GM19035 (cell line): ENCODE data around the gene CCL16.

Source experiments
- ATAC-seq: cut with Tn5 transposase; IDR thresholded peaks from one replicate; pipeline ENCODE4 v1.9.1; 2021; ENCODE audit not compliant: unreplicated experiment

The CCL16 gene

DNA sequence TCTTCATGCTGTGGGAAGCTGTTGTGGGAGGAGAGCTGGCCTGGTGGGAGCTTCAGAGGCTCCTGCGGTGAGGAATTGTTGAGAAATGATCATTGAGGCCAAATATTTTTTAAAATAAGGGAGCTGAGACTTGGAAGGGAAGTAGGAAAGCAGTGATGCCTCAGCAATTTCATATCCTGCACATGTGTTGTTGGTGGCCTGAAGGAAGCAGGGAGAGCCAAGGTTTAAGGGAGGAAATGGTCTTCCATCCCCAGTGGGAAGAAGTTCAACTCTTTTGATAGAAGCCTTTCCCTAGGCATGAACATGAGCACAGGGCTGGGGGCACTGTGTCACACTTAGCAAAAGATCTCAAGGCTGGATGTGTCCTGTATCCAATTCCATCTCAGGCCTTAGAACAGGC is 5.3 kb upstream of the CCL16 start, which contains the start of gene CCL14:
Gene CCL14 (minus strand): TSS at position 87 of the 400 bp plus-strand sequence. CDS start 80 bp downstream, at position 7.
- ATAC-seq: no peak

DNA sequence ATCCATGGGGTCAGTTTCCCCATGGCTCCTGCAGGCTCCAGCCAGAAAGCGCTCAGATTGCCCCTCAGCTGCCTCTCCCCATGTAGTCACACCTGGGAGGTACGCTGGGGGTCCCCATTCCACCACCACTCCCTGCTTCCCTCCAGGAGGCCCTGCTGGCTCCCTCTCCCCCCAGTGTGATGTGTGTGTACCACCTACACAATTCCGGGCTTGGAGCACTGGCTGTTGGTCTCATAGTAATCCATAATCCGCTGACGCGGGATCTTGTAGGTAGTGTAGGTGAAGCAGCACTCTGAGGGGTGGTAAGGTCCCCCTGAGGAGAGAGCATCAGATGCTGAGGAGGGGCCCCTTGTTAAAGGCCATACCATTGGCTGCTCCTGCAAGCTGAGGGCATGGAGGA is 2.8 kb upstream of the CCL16 start:
- ATAC-seq: no peak

DNA sequence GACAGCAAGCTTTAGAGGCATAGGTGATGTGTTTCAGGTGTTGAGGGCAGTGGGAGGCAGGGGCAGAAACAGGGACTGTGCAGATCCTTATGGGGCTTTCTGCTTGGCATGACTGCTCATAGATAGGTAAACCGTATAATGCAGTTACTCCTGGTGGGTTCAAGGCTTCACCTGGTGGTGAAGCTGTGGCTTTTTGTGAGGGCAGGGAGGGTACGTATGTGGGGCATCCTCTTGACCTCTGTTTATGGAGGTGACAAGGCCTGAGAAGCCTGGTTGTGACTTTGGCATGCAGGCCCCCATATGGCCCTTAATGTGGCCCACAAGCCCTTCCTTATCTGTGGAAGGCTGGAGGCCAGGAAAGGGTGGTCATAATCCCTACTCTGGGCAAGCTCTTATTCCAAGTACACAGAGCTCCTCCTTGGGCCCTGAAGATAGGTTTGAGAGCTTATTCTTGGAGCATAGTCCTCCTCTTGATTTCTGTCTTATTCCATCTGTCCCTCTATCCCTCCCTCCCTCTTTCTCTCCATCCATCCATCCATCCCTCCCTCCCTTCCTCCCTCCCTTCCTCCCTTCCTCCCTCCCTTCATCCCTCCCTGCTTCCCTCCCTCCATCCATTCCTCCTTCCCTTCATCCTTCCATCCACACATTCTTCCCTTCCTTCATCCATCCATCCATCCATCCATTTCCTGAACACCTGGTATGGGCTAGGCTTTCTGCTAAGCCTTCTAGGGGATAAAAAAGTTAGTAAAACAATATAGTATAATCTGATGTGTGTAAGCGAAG is 1.3 kb upstream of the CCL16 start:
- no peak for ATAC-seq

DNA sequence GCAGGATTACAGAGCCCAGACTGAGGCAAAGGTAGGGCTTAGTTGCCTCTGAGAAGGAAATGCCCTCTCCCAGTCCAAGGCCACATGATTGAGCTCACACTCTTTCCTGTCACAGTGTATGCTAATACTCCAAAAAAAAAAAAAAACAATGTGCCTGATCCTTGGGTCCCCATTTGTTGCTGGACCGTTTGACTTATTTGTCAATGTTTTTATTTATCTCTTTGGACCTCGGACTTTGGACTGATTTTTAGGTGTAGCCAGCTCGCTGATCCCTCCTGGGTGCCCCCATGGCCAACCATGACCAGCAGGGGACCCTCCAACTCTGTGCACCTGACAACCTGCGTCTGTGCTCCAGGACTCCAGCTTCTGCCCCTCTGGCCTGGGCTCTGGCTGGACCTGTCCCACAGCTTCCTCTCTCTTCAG is 622 bp upstream of the CCL16 start:
- ATAC-seq: no peak

DNA sequence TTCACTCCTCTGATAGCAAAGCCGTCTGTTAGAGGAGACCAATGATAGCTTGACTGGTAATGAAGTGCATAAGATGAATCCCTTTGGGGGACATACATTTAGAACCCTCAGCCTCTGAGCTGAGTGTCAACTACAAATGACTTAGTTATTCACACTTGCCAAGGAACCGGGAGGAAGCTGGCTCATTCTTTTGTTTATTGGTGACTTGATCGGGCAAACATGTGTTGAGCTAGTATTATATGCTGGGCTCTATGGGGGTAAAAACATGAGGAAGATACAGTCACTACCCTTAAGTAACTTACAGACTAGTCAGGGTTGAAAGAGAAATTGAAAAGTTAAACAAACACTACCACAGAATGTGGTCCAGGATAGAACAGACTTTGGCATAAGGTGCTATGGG is 3.0 kb downstream of the CCL16 start:
- no peak for ATAC-seq

DNA sequence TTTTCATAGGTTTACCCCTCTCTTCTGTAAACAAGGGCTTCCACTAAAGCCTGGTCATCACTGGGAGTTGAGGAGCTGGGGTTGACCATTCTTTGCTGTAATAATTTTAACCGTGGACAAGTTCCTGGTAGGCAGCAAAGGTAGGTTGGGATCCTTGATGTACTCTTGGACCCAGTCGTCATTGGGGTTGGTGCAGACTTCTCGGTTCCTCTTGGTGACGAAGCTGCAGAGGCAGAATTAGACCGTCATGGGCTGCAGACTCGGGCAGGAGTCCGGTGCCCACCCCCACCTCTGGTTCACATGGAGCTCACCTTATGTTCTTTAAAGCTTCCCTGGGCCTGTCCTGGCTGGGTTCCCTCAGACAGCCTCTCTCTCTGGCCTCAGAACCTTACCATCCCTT is 3.8 kb downstream of the CCL16 start:
- ATAC-seq: no peak

DNA sequence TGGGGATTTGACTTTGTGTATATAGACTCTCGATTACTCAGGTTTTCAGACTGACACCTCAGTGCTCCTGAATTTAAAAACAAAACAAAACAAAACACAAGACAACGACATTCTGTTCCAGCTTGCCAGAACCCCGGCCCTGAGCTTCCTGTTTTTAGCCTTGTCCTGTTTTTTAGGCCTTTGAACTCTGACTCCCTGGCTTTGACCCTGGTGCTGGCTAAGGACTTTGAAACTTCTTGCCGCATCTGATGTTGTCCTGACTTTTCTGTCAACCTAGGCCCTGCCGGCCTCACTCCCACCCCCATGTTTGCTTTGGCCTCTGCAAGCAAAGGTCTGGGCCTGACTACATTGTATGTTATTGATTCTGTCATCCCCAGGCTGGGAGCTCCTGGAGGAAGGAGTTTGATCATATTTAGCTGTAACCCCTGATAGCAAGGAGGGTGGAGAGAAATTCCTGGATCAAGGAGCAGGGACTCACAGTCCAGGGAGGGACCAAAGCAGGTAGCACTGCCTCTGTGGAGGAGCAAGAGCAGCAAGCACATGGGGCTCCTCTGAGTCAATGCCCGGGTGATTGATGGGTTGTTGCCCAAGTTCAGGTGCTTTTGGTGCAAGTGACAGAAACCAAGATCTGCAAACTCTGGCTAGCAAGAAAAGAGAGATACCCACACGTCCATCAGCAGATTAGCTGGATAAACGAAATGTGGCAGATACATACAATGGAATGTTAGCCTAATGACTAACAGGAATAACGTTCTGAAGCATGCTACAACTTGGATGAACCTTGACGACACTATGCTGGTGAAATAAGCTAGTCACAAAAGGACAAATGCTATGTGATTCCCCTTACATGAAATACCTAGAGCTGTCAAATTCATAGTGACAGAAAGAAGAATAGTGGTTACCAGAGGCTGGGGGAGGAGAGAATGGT is 7.7 kb downstream of the CCL16 start:
- no peak for ATAC-seq

DNA sequence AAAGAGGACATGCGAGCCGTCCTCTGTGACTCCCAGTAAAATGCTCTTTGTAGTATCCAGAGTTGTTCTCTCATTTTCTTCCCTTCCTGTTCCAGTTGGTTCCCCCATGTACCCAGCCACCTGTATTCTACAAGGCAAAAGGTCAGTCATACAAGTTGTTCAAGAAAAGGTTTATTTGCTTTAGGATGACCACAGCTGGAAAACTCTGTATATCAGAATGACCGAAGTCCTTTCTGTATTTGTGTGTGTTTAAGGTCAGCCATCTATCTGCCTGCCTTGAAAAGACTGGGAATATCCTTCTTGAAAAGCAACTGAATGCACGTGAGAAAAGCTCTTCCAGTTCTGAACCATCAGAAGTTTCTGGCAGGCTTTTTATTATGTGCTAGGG is 8.4 kb downstream of the CCL16 start:
- ATAC-seq: no peak

DNA sequence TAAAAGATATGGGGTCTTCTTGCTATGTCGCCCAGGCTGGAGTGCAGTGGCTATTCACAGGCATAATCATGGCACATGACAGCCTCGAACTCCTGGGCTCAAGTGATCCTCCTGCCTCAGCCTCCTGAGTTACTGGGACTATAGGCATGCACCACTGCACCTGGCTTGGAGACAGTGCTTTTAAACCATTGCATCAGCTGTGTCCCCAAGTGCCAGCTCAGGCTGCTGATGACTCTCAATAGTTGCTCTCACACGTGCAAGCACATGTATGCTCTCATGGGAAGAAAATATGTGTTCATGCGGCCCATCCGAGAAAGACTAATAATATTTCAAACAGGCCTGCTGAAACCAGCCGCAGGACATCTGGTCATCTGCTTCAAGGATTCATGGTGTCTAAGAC is 8.8 kb downstream of the CCL16 start:
- ATAC-seq: no peak

DNA sequence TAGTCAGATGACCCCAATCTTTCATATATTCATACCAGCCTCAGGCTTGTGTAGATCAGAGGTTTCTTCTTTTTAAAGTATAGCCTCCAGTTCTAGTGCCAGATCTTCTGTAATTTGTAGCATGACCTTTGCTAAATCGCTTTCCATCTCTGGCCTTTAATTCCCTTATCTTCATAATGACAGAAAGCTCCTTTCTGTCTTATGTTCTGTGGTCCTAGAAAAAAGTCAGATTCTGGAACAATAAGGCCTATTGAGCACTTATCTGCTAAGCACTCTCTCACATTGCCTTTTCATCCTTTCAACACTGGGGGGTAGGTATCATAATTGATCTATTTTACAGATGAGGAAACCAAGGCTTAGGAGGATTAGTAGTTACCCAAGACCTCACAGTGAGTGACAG is 9.2 kb downstream of the CCL16 start:
- no peak for ATAC-seq

DNA sequence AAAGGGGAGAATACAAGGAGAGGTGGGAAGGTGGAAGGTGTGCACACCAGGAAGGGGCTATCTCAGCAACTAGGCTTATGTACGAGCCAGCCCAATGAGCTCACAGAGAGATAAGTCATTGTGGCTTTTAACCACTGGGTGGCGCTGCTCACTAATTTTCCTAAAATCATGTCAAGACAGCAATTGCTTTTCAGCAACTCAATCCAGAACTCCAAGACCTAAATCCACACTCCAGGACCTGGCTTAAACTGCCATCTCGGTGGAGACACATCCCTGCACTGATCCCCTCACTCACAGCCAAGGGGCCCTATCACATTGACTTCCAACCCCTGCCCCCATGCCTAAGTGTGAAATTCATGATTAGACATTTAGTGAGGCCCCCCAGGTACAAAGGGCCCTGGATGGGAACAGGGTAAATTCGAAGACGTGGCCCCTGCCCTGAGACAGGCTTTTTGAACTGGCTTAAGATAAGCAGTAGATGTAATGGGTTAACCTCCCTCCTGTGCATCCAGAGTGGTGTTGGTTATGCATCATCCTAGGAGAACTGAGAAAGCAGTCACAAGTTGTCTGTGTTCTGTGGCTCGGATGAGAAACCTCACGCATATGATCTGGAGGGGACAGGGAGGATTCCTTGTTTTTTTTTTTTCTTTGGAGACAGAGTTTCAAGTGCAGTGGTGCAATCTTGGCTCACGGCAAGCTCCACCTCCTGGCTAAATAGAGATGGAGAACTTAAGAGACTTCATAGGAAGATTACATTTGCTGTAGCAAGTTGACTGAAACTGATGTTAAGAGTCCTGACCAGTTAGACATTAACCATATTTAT is 11.5 kb downstream of the CCL16 start:
- no peak for ATAC-seq

DNA sequence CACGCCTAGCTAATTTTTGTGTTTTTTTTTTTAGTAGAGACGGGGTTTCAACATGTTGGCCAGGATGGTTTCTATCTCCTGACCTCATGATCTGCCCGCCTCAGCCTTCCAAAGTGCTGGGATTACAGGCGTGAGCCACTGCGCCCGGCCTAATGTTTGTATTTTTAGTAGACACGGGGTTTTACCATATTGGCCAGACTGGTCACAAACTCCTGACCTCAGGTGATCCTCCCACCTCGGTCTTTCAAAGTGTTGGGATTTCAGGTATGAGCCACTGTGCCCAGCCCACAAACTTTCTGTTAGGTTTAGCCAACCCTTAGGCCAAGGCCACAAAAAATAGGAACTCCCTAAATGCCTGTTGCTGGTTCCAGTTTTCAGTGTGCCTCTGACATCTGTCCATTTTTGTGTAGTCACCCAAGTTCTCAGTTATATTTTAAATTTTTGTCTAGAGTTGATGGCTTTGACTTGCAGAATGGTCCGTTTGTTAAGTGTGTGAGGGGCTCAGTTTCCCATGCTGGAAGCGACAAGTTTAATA is 12.7 kb downstream of the CCL16 start:
- ATAC-seq: no peak

DNA sequence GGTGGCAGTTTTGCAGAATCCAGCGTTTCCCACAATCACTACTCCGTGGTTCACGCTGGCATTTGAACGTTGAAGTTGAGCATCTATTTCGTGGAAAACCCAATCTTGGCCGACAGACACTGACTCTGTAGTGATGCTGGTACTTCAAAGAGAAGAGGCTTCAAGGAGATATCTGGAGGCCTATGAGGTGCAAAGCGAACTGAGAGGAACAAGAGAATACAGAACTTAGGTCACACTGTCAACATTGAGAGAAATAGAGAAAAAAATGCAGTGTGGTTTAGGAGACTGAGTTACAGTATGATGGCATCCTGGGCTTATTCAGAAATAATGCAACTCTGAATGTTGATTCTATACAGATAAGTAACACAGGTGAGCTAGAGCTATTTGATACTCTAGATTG is 16.0 kb downstream of the CCL16 start:
- no peak for ATAC-seq

DNA sequence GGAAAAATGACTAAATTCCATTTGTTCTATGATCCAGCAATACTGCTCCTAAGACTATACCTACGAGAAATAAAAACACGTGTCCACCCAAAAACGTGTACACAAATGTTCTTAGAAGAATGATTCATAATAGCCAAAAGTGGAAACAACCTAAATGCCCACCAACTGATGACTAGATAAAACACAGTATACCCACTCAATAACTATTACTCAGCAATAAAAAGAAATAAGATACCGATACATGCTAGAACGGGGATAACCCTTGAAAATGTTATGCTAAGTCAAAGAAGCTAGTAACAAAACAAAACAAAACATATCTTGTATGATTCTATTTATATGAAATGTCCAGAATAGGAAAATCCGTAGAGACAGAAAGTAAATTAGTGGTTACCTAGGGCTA is 17.6 kb downstream of the CCL16 start:
- ATAC-seq: no peak

DNA sequence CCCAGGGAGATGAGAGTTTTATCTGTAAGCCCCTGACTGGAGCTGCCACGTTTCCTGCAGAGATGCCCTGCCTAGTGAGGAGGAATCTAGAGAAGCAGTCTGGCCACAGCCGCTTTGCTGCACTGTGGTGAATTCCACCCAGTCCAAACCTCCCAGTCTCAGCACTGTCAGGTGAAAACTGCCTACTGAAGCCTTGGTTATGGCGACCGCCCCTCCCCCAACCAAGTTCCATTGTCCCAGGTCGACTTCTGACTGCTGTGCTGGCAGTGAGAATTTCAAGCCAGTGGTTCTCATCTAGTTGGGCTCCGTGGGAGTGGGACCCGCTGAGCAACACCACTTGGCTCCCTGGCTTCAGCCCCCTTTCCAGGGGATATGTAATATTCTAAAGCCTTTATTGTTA is 27.6 kb downstream of the CCL16 start:
- no peak for ATAC-seq

DNA sequence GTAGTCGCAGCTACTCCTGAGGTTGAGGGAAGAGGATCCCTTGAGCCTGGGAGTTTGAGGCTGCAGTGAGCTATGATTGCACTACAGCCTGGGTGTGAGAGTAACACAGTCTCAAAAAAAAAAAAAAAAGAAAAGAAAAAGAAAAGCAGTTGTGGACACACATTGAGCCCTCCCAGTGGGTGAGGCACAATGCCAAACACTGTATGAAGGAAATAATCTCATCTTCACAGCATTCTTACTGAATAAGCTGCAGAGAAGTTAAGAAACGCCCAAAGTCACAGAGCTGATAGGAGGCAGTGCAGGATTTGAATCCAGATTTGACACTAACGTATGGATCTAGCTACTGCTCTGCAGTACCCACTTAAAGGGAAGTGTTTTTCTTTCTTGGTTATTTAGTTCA is 31.9 kb downstream of the CCL16 start:
- ATAC-seq: no peak

DNA sequence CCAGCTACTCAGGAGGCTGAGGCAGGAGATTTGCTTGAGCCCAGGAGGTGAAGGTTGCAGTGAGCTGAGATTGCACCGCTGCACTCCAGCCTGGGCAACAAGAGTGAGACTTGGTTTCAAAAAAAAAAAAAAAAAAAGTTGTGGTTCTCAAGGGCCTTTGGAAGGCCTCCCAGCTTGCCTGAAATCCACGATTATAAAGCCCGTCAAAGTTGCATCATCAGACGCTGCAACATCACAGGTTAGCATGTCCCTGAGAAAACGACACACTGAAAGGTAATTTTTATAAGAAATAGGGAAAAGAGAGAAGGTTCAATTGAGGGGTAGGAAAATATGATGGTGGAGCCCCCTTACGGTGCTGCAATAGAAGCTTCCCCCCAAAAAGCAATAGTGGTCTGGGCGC is 33.2 kb downstream of the CCL16 start:
- ATAC-seq: no peak

DNA sequence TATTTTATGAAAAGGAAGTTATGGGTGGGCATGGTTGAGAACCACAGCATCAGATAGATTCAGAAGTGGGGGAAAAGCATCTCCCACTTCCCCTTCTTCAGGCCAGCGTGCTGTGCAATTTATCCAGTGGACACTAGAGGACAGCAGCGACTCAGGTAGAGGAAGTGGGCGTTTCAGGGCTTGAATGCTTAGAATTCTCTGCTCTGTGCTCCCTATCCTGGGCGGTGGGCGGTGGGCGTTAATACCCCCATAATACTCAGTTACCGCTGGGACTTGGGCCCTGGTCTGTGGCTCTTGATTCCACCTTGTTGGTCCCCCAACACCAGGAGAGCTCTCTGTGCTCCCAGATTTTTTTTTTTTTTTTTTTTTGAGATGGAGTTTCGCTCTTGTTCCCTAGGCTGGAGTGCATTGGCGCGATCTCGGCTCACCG is 34.1 kb downstream of the CCL16 start:
- ATAC-seq: no peak

DNA sequence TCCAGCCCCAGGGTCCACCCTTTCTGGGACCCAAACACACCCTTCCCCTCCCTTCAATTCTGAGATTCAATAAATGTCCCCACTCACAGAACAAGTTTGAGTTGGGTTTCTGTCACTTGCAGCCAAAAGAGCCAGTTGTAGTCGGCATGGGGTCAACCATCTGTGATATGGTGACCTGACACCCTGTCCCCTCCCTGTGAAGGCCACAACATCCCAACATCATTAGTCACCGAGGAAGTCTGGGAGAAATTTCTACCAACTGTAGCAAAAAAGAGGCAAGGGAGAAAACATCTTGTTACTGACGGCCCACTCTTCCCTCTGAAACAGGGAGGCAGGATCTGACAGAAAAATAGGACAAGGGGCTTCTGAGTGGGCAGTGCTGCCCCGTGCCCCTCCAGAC is 37.1 kb downstream of the CCL16 start:
- no peak for ATAC-seq

DNA sequence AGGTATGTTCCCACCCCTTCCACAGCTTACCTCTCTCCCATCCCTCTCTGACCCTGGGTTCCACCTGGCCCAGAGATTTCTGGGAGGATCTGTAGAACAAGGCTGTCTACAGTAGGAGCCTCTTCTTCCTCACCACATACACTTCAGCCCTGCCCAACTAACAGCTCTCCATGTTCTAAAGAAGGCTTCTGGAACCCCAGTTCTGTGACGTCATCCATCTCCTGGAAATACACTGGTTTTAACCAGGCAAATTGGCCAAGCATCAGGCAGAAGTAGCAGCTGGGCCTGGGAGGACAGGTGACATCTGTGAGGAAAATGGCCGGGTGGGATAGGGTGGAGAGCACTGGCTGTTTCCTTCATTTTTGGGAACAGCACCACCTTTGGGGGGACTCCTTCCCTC is 37.8 kb downstream of the CCL16 start, which contains the start of gene LYZL6:
Gene LYZL6 (minus strand): TSS at position 177 of the 400 bp plus-strand sequence. CDS start 4,357 bp downstream, outside the sequence.
- ATAC-seq: no peak
